ENCODE data around the gene ARHGEF6. TPM values are rescaled to one million over a fixed set of nuclear protein-coding genes. Genes with fewer than 3 reads are reported as not detected.

The ARHGEF6 gene
- total RNA-seq, 1 donor from 2014 or later: 8.7 TPM

DNA sequence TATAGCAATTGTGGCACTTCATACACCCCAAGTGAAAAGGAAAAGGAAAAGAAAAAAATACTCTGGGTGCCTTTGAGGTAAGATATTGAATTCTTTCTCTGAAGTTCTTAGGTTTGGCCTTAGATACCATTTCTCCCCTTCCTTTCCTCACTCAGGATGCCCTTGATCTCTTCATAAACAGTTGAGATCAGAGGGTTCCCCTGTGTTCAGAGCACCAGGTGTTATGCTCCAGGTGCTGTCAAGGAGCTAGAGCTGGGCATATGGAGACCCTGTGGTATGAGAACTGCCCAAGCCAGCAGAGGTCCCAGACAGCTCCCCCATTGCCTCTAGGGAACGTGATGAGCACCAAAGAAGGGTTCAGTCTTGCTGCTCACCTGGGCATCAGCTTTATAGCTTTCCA is 149.9 kb downstream of the ARHGEF6 start:
- Mint-ChIP-seq H3K4me1 (ENCODE audit: unreplicated experiment) (no peaks in the 10 kb centered on the region), H3K27me3 (ENCODE audit: unreplicated experiment) (no peaks in the 10 kb centered on the region), H3K27ac (ENCODE audit: unreplicated experiment) (no peak overlapping the region), H3K36me3 (ENCODE audit: unreplicated experiment) (no peaks in the 10 kb centered on the region), H3K9me3 (ENCODE audit: unreplicated experiment) (no peaks in the 10 kb centered on the region), H3K4me3 (ENCODE audit: unreplicated experiment) (no peak overlapping the region)
- DNase-seq (ENCODE audit: extremely low spot score, unreplicated experiment): no peak
- TF ChIP-seq, protein P1, sequence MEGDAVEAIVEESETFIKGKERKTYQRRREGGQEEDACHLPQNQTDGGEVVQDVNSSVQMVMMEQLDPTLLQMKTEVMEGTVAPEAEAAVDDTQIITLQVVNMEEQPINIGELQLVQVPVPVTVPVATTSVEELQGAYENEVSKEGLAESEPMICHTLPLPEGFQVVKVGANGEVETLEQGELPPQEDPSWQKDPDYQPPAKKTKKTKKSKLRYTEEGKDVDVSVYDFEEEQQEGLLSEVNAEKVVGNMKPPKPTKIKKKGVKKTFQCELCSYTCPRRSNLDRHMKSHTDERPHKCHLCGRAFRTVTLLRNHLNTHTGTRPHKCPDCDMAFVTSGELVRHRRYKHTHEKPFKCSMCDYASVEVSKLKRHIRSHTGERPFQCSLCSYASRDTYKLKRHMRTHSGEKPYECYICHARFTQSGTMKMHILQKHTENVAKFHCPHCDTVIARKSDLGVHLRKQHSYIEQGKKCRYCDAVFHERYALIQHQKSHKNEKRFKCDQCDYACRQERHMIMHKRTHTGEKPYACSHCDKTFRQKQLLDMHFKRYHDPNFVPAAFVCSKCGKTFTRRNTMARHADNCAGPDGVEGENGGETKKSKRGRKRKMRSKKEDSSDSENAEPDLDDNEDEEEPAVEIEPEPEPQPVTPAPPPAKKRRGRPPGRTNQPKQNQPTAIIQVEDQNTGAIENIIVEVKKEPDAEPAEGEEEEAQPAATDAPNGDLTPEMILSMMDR (IDR thresholded peaks at IDR 0.05): no peak

GRCh38 chrX:136629084-136629750 is 151.5 kb downstream of the ARHGEF6 start:
- TF ChIP-seq, protein P1 (IDR thresholded peaks at IDR 0.05): no peak
- H3K27ac Mint-ChIP-seq (ENCODE audit: unreplicated experiment): no peak overlapping the region
- no peaks in the 10 kb centered on the region for H3K36me3 Mint-ChIP-seq (ENCODE audit: unreplicated experiment)
- no peak for DNase-seq (ENCODE audit: extremely low spot score, unreplicated experiment)
- no peaks in the 10 kb centered on the region for H3K4me1 Mint-ChIP-seq (ENCODE audit: unreplicated experiment)
- H3K4me3 Mint-ChIP-seq (ENCODE audit: unreplicated experiment): no peak overlapping the region
- H3K9me3 Mint-ChIP-seq (ENCODE audit: unreplicated experiment): peaks cover 5% of the 10 kb centered on the region
- no peaks in the 10 kb centered on the region for H3K27me3 Mint-ChIP-seq (ENCODE audit: unreplicated experiment)

- H3K36me3 Mint-ChIP-seq (ENCODE audit: unreplicated experiment): no peaks in the 10 kb centered on the region
- H3K9me3 Mint-ChIP-seq (ENCODE audit: unreplicated experiment): peaks cover 6% of the 10 kb centered on the region
- DNase-seq (ENCODE audit: extremely low spot score, unreplicated experiment): no peak
- no peaks in the 10 kb centered on the region for H3K27me3 Mint-ChIP-seq (ENCODE audit: unreplicated experiment)
- H3K27ac Mint-ChIP-seq (ENCODE audit: unreplicated experiment): no peak overlapping the region
- TF ChIP-seq, protein P1 (IDR thresholded peaks at IDR 0.05): no peak
- H3K4me3 Mint-ChIP-seq (ENCODE audit: unreplicated experiment): no peak overlapping the region
- H3K4me1 Mint-ChIP-seq (ENCODE audit: unreplicated experiment): no peaks in the 10 kb centered on the region
These were observed 153.3 kb downstream of the ARHGEF6 start for GRCh38 chrX:136627409-136627808.

DNA sequence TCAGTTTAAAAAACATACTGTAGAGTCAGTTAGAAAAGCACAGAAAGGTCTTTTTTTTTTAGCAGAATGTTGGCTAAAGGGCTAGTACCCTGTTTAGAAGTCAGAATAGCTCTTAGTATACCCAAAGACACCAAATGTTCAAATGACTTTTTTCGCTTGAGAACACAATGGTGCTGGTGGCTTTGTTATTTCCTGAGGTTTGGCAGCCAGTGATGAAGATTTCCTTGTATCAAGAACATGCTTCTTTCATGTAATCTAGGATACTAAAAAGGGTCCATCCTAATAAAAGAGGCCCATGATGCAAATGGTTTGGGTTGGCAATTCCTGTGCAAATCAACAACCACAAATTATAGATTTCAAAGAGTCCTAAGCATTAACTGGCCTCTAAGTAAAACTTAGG is 153.8 kb downstream of the ARHGEF6 start:
- no peaks in the 10 kb centered on the region for H3K4me1 Mint-ChIP-seq (ENCODE audit: unreplicated experiment)
- H3K4me3 Mint-ChIP-seq (ENCODE audit: unreplicated experiment): no peak overlapping the region
- peaks cover 6% of the 10 kb centered on the region for H3K9me3 Mint-ChIP-seq (ENCODE audit: unreplicated experiment)
- H3K27me3 Mint-ChIP-seq (ENCODE audit: unreplicated experiment): no peaks in the 10 kb centered on the region
- no peaks in the 10 kb centered on the region for H3K36me3 Mint-ChIP-seq (ENCODE audit: unreplicated experiment)
- DNase-seq (ENCODE audit: extremely low spot score, unreplicated experiment): no peak
- H3K27ac Mint-ChIP-seq (ENCODE audit: unreplicated experiment): no peak overlapping the region
- TF ChIP-seq, protein P1 (IDR thresholded peaks at IDR 0.05): no peak

GRCh38 chrX:136626237-136626636 is 154.5 kb downstream of the ARHGEF6 start:
- Mint-ChIP-seq H3K4me3 (ENCODE audit: unreplicated experiment) (no peak overlapping the region), H3K4me1 (ENCODE audit: unreplicated experiment) (no peaks in the 10 kb centered on the region), H3K9me3 (ENCODE audit: unreplicated experiment) (peaks cover 6% of the 10 kb centered on the region), H3K27me3 (ENCODE audit: unreplicated experiment) (no peaks in the 10 kb centered on the region), H3K27ac (ENCODE audit: unreplicated experiment) (no peak overlapping the region), H3K36me3 (ENCODE audit: unreplicated experiment) (no peaks in the 10 kb centered on the region)
- no peak for DNase-seq (ENCODE audit: extremely low spot score, unreplicated experiment)
- TF ChIP-seq, protein P1 (IDR thresholded peaks at IDR 0.05): no peak
